ENCODE results near the gene PTPN18.

The PTPN18 gene

GRCh38 chr2:130355172-130355577, 681 bp upstream of the PTPN18 start:
- no peak for TF ChIP-seq POLR2AphosphoS5 (IDR thresholded peaks at IDR 0.05; ENCODE audit: low read depth, low read length)
- no peak for TF ChIP-seq SIN3A (IDR thresholded peaks at IDR 0.05; ENCODE audit: borderline replicate concordance, insufficient read depth, low read length)
- TF ChIP-seq TAF1 (IDR thresholded peaks at IDR 0.05; ENCODE audit: borderline replicate concordance, insufficient read depth, low read length): no peak

GRCh38 chr2:130357864-130358263, 2.0 kb downstream of the PTPN18 start:
- TF ChIP-seq POLR2AphosphoS5 (IDR thresholded peaks at IDR 0.05; ENCODE audit: low read depth, low read length) (no peak), SIN3A (IDR thresholded peaks at IDR 0.05; ENCODE audit: borderline replicate concordance, insufficient read depth, low read length) (no peak), TAF1 (IDR thresholded peaks at IDR 0.05; ENCODE audit: borderline replicate concordance, insufficient read depth, low read length) (no peak), FOXP2 (optimal IDR thresholded peaks at IDR 0.05; ENCODE audit: borderline replicate concordance, extremely low read depth, extremely low read length, insufficient read depth) (no peak)
- TF ChIP-seq, protein P1, sequence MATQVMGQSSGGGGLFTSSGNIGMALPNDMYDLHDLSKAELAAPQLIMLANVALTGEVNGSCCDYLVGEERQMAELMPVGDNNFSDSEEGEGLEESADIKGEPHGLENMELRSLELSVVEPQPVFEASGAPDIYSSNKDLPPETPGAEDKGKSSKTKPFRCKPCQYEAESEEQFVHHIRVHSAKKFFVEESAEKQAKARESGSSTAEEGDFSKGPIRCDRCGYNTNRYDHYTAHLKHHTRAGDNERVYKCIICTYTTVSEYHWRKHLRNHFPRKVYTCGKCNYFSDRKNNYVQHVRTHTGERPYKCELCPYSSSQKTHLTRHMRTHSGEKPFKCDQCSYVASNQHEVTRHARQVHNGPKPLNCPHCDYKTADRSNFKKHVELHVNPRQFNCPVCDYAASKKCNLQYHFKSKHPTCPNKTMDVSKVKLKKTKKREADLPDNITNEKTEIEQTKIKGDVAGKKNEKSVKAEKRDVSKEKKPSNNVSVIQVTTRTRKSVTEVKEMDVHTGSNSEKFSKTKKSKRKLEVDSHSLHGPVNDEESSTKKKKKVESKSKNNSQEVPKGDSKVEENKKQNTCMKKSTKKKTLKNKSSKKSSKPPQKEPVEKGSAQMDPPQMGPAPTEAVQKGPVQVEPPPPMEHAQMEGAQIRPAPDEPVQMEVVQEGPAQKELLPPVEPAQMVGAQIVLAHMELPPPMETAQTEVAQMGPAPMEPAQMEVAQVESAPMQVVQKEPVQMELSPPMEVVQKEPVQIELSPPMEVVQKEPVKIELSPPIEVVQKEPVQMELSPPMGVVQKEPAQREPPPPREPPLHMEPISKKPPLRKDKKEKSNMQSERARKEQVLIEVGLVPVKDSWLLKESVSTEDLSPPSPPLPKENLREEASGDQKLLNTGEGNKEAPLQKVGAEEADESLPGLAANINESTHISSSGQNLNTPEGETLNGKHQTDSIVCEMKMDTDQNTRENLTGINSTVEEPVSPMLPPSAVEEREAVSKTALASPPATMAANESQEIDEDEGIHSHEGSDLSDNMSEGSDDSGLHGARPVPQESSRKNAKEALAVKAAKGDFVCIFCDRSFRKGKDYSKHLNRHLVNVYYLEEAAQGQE (IDR thresholded peaks at IDR 0.05; ENCODE audit: insufficient read depth in 1 of 2, low read depth in 2 of 2, low read length in 2 of 2): no peak

- TF ChIP-seq FOXP2 (optimal IDR thresholded peaks at IDR 0.05; ENCODE audit: borderline replicate concordance, extremely low read depth, extremely low read length, insufficient read depth) (no peak), TAF1 (IDR thresholded peaks at IDR 0.05; ENCODE audit: borderline replicate concordance, insufficient read depth, low read length) (no peak), POLR2AphosphoS5 (IDR thresholded peaks at IDR 0.05; ENCODE audit: low read depth, low read length) (no peak), SIN3A (IDR thresholded peaks at IDR 0.05; ENCODE audit: borderline replicate concordance, insufficient read depth, low read length) (no peak)
- TF ChIP-seq, protein P1 (IDR thresholded peaks at IDR 0.05; ENCODE audit: insufficient read depth in 1 of 2, low read depth in 2 of 2, low read length in 2 of 2): no peak
These were observed 2.8 kb downstream of the PTPN18 start for GRCh38 chr2:130358420-130359350.

- no peak for TF ChIP-seq TAF1 (IDR thresholded peaks at IDR 0.05; ENCODE audit: borderline replicate concordance, insufficient read depth, low read length)
- no peak for TF ChIP-seq POLR2AphosphoS5 (IDR thresholded peaks at IDR 0.05; ENCODE audit: low read depth, low read length)
- no peak for TF ChIP-seq FOXP2 (optimal IDR thresholded peaks at IDR 0.05; ENCODE audit: borderline replicate concordance, extremely low read depth, extremely low read length, insufficient read depth)
- TF ChIP-seq SIN3A (IDR thresholded peaks at IDR 0.05; ENCODE audit: borderline replicate concordance, insufficient read depth, low read length): no peak
- TF ChIP-seq, protein P1 (IDR thresholded peaks at IDR 0.05; ENCODE audit: insufficient read depth in 1 of 2, low read depth in 2 of 2, low read length in 2 of 2): no peak
These were observed 3.6 kb downstream of the PTPN18 start for GRCh38 chr2:130359466-130359865.

- TF ChIP-seq SIN3A (IDR thresholded peaks at IDR 0.05; ENCODE audit: borderline replicate concordance, insufficient read depth, low read length) (no peak), POLR2AphosphoS5 (IDR thresholded peaks at IDR 0.05; ENCODE audit: low read depth, low read length) (no peak), FOXP2 (optimal IDR thresholded peaks at IDR 0.05; ENCODE audit: borderline replicate concordance, extremely low read depth, extremely low read length, insufficient read depth) (no peak), TAF1 (IDR thresholded peaks at IDR 0.05; ENCODE audit: borderline replicate concordance, insufficient read depth, low read length) (no peak)
- TF ChIP-seq, protein P1 (IDR thresholded peaks at IDR 0.05; ENCODE audit: insufficient read depth in 1 of 2, low read depth in 2 of 2, low read length in 2 of 2): no peak
These were observed 7.6 kb downstream of the PTPN18 start for GRCh38 chr2:130363479-130363878.

Measured in PFSK-1 (cell line).